Mesendoderm (in vitro differentiated cells): ENCODE results near the gene MANBA.
A peak's percentile ranks its signal among the peaks of the same experiment; 100 is the strongest.
"Not testable (repeated sequence)": the region's sequence is repeated elsewhere in the genome, so short reads cannot be mapped to it uniquely, and the experiment has no call there.

Source experiments
- DNase-seq: peaks from one replicate; pipeline ENCODE4 v3.0.0; 2013
- H2AK5ac ChIP-seq: 2 replicates; pipeline ENCODE4 v1.6.1; 2013; ENCODE audit warnings: low read length, inconsistent platforms
- H2BK120ac ChIP-seq: 2 replicates; pipeline ENCODE4 v1.6.1; 2013; ENCODE audit warnings: low read depth, mild to moderate bottlenecking, low read length, moderate library complexity, mixed read lengths
- H2BK15ac ChIP-seq: replicated peaks from 2 replicates; pipeline ENCODE4 v1.6.1; 2013; ENCODE audit warnings: low read depth, mild to moderate bottlenecking, moderate library complexity
- H2BK5ac ChIP-seq: 2 replicates; pipeline ENCODE4 v1.6.1; 2013; ENCODE audit warnings: low read length, inconsistent platforms
- H3K18ac ChIP-seq: 2 replicates; pipeline ENCODE4 v1.6.1; 2013; ENCODE audit warnings: mild to moderate bottlenecking, low read length, mixed read lengths
- H3K23ac ChIP-seq: one replicate; pipeline ENCODE4 v1.6.1; 2013; ENCODE audit warnings: low read length
- H3K27ac ChIP-seq: 2 replicates; pipeline ENCODE4 v1.5.1; 2013; ENCODE audit warnings: low read depth, mild to moderate bottlenecking, inconsistent platforms, low read length, moderate library complexity
- H3K27me3 ChIP-seq: 2 replicates; pipeline ENCODE4 v1.6.1; 2013; ENCODE audit warnings: low read length, control low read depth, mild to moderate bottlenecking, inconsistent platforms; ENCODE audit not compliant: insufficient read depth, poor library complexity
- H3K36me3 ChIP-seq: 2 replicates; pipeline ENCODE4 v1.6.1; 2013; ENCODE audit warnings: low read length, inconsistent platforms; ENCODE audit not compliant: control insufficient read depth, insufficient read depth
- H3K4ac ChIP-seq: one replicate; pipeline ENCODE4 v1.6.1; 2013; ENCODE audit warnings: low read depth, mild to moderate bottlenecking, low read length, moderate library complexity
- H3K4me1 ChIP-seq: 2 replicates; pipeline ENCODE4 v1.6.1; 2013; ENCODE audit warnings: low read depth, low read length, inconsistent platforms; ENCODE audit not compliant: control insufficient read depth
- H3K4me2 ChIP-seq: 2 replicates; pipeline ENCODE4 v1.6.1; 2013; ENCODE audit warnings: low read length
- H3K4me3 ChIP-seq: 2 replicates; pipeline ENCODE4 v1.5.1; 2013; ENCODE audit warnings: mild to moderate bottlenecking, low read length
- H3K56ac ChIP-seq: one replicate; pipeline ENCODE4 v1.6.1; 2013; ENCODE audit warnings: low read length
- H3K79me1 ChIP-seq: 2 replicates; pipeline ENCODE4 v1.6.1; 2013; ENCODE audit warnings: low read length, inconsistent platforms
- H3K79me2 ChIP-seq: 2 replicates; pipeline ENCODE4 v1.6.1; 2013; ENCODE audit warnings: mild to moderate bottlenecking, low read length; ENCODE audit not compliant: control insufficient read depth, insufficient read depth
- H3K9ac ChIP-seq: 2 replicates; pipeline ENCODE4 v1.6.1; 2013; ENCODE audit warnings: low read length, inconsistent platforms
- H4K5ac ChIP-seq: one replicate; pipeline ENCODE4 v1.6.1; 2013; ENCODE audit warnings: low read length
- H4K8ac ChIP-seq: one replicate; pipeline ENCODE4 v1.6.1; 2013; ENCODE audit warnings: low read depth, mild to moderate bottlenecking, control low read depth, low read length, moderate library complexity
- WGBS: extraction: QIAGEN DNeasy Blood & Tissue Kit; methylation state at CpG from one replicate; pipeline ENCODE4 v1.1.7; 2013; ENCODE audit warnings: low lambda C conversion rate, missing lambda C conversion rate; ENCODE audit not compliant: insufficient coverage; ENCODE audit errors: extremely low coverage; 5-methylcytosine and 5-hydroxymethylcytosine counted together

The MANBA gene

DNA sequence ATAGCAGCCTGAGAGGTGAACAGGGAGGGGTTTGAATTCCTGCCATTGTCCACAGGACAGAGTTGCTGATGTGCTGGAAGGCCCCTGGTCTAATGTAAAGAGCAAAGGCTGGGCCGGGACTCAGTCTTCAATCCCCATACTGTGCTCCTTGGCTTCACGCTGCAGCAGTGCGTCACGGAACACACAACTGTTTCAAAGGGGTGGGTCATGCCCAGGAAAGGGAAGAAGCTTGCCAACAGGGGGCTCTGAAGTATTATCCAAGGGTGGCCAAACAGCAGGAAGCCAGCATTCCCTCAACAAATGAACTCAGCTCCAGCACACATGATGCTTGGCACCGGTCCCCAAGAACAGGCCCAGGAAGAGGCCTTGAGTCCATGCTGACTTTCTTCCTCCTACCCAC, 137.1 kb downstream of the MANBA start:
- Histone ChIP-seq H3K56ac (no peak overlapping the region), H2AK5ac (no peak overlapping the region), H2BK15ac (no peak overlapping the region), H3K23ac (no peak overlapping the region), H3K18ac (no peak overlapping the region), H3K9ac (no peak overlapping the region), H2BK120ac (no peak overlapping the region), H3K27ac (no peak overlapping the region), H3K4me3 (no peak overlapping the region), H3K4ac (no peak overlapping the region), H3K4me2 (no peak overlapping the region), H3K27me3 (no peaks in the 10 kb centered on the region), H3K4me1 (no peaks in the 10 kb centered on the region), H3K79me2 (no peaks in the 10 kb centered on the region), H3K79me1 (no peaks in the 10 kb centered on the region), H3K36me3 (no peaks in the 10 kb centered on the region), H2BK5ac (no peak overlapping the region), H4K8ac (no peak overlapping the region), H4K5ac (no peak overlapping the region)
- DNase-seq = peak; percentile 67
- WGBS = no CpG with 5 or more reads among the region's 5 CpGs

GRCh38 chr4:102620697-102621497, 139.9 kb downstream of the MANBA start:
- Histone ChIP-seq H4K8ac (no peak overlapping the region), H2BK15ac (no peak overlapping the region), H2BK5ac (no peak overlapping the region), H3K27ac (no peak overlapping the region), H3K4me2 (no peak overlapping the region), H3K4me1 (no peaks in the 10 kb centered on the region), H3K79me1 (no peaks in the 10 kb centered on the region), H3K23ac (no peak overlapping the region), H3K4ac (no peak overlapping the region), H4K5ac (no peak overlapping the region), H3K4me3 (no peak overlapping the region), H3K56ac (no peak overlapping the region), H3K9ac (no peak overlapping the region), H3K36me3 (no peaks in the 10 kb centered on the region), H2BK120ac (no peak overlapping the region), H3K27me3 (no peaks in the 10 kb centered on the region), H3K79me2 (no peaks in the 10 kb centered on the region), H2AK5ac (no peak overlapping the region), H3K18ac (no peak overlapping the region)
- WGBS = no CpG with 5 or more reads among the region's 8 CpGs
- DNase-seq = peak; percentile 74

DNA sequence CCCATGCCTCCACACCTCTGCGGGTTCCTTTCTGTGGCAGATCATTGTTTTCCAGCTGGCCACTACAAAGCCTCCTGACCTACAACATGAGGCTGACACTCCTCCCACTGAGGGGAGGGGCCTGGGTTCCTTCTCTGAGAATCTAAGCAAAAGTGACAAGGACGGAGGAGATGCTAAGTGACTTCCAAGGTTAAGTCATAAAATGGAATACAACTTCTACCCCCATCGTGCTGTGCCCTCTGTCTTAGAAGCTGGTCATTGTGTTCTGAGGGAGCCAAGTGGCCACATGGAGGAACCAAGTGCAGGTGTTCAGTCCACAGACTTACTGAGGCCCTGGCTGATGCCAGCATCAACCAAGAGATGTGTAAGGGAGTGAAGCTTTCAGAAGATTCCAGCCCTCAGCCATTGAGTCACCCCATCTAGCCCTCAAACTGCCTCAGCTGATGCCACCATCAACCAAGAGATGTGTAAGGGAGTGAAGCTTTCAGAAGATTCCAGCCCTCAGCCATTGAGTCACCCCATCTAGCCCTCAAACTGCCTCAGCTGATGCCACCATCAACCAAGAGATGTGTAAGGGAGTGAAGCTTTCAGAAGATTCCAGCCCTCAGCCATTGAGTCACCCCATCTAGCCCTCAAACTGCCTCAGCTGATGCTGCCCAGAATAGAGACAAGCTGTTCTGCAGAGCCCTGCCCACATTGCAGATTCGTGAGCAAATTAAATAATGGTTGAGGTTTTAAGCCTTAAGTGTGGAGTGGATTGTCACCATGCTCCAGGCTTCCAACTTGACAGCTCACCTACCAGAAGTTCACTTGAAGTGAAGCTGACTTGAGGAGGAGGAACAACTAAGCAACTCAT, 140.8 kb downstream of the MANBA start:
- H3K18ac ChIP-seq, H3K27me3 ChIP-seq: not testable (repeated sequence)
- WGBS = no CpG with 5 or more reads among the region's 4 CpGs

GRCh38 chr4:102619021-102619420, 141.7 kb downstream of the MANBA start:
- not testable (repeated sequence) for H3K36me3 ChIP-seq, H4K5ac ChIP-seq, H2BK120ac ChIP-seq, H3K4me3 ChIP-seq, H4K8ac ChIP-seq, DNase-seq, H2AK5ac ChIP-seq, H3K9ac ChIP-seq, H3K79me1 ChIP-seq, H3K4ac ChIP-seq, H2BK5ac ChIP-seq, H3K23ac ChIP-seq, H3K56ac ChIP-seq, H3K4me1 ChIP-seq, H2BK15ac ChIP-seq, H3K18ac ChIP-seq, H3K79me2 ChIP-seq, H3K27me3 ChIP-seq, H3K4me2 ChIP-seq, H3K27ac ChIP-seq
- WGBS = 100% methylated on average over 1 of the region's 9 CpGs

More for the DNA sequence above, 140.8 kb downstream of the MANBA start:
- not testable (repeated sequence) for H2BK5ac ChIP-seq, H3K56ac ChIP-seq, H3K4me2 ChIP-seq, H3K23ac ChIP-seq, H3K27ac ChIP-seq, H2AK5ac ChIP-seq, H3K36me3 ChIP-seq, H2BK15ac ChIP-seq, H2BK120ac ChIP-seq, H4K8ac ChIP-seq, H4K5ac ChIP-seq, H3K4ac ChIP-seq, H3K9ac ChIP-seq, H3K79me1 ChIP-seq, H3K4me1 ChIP-seq, H3K4me3 ChIP-seq, H3K79me2 ChIP-seq
- peak; percentile 21 for DNase-seq

GRCh38 chr4:102616636-102617035, 144.1 kb downstream of the MANBA start:
- H2AK5ac ChIP-seq = no peak overlapping the region
- H2BK5ac ChIP-seq = no peak overlapping the region

More at GRCh38 chr4:102616636-102617035, 144.1 kb downstream of the MANBA start:
- no peaks in the 10 kb centered on the region for H3K27me3 ChIP-seq
- WGBS = no CpG with 5 or more reads among the region's 9 CpGs
- no peak overlapping the region for H3K9ac ChIP-seq
- no peak overlapping the region for H2BK120ac ChIP-seq
- no peak overlapping the region for H3K4ac ChIP-seq
- H3K4me1 ChIP-seq = peaks cover 6% of the 10 kb centered on the region
- H4K8ac ChIP-seq = no peak overlapping the region
- H3K56ac ChIP-seq = peak overlapping the region; percentile 27
- H3K4me3 ChIP-seq = no peak overlapping the region
- no peaks in the 10 kb centered on the region for H3K79me1 ChIP-seq
- no peak overlapping the region for H3K27ac ChIP-seq
- no peaks in the 10 kb centered on the region for H3K36me3 ChIP-seq
- no peak overlapping the region for H2BK15ac ChIP-seq
- no peak overlapping the region for H4K5ac ChIP-seq
- H3K23ac ChIP-seq = no peak overlapping the region
- no peaks in the 10 kb centered on the region for H3K79me2 ChIP-seq
- peak; percentile 29 for DNase-seq
- H3K18ac ChIP-seq = no peak overlapping the region
- no peak overlapping the region for H3K4me2 ChIP-seq
